Stimulated activated CD4-positive, alpha-beta T cell treated with anti-CD3 and anti-CD28 coated beads, Interleukin-15, amount 100 ng/mL, for 48 hours (primary cell): ENCODE results near the gene SH2D5.
"Not testable (repeated sequence)": the region's sequence is repeated elsewhere in the genome, so short reads cannot be mapped to it uniquely, and the experiment has no call there.

Experiments used
- DNase-seq, 2 donors: peaks; one replicate each; pipeline ENCODE4 v3.0.0-alpha.2; 2020; ENCODE audit warnings: low read depth in 2 of 2

The SH2D5 gene

GRCh38 chr1:20695515-20695914, 37.0 kb downstream of the SH2D5 start:
- no peak for DNase-seq

DNA sequence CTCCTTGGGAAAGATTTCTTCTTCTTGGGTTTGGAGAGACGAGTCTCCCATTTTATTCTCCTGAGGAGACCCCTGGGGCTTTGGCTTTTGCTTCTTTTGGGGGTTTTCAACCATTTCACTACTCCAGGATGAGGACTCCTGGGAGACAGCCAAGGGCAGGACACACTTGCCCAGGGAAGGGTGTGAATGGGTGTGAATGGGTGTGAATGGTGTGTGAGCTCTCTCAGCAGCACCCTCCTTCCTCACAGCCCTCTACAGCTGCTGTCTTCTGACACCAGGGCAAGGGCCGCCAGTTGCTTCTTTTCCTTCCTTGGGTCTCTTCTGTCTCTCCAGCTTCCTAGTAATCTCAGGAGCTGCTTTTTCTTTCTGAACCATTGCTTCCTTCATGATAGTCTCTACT, 38.9 kb downstream of the SH2D5 start:
- no peak for DNase-seq

GRCh38 chr1:20691872-20692271, 40.6 kb downstream of the SH2D5 start:
- DNase-seq, result no peak

DNA sequence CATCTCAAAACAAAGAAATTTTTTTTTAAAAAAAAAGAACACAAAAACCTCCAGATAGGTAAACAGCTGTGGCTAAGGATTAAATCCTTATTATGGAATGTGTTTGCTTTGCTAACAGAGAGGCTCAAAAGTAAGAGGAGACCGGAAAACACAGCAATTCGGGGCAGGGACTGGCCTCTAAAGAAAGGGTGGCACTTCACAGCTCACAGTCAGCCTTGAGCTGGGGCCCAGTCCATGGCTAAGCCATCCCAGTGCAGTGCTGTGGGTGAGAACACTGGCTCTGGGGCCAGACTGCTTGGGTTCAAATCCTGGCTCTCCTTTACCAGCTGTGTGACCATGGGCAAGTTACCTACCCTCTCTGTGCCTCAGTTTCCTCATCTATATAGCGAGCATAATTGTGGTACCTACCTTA, 42.9 kb downstream of the SH2D5 start:
- no peak for DNase-seq

DNA sequence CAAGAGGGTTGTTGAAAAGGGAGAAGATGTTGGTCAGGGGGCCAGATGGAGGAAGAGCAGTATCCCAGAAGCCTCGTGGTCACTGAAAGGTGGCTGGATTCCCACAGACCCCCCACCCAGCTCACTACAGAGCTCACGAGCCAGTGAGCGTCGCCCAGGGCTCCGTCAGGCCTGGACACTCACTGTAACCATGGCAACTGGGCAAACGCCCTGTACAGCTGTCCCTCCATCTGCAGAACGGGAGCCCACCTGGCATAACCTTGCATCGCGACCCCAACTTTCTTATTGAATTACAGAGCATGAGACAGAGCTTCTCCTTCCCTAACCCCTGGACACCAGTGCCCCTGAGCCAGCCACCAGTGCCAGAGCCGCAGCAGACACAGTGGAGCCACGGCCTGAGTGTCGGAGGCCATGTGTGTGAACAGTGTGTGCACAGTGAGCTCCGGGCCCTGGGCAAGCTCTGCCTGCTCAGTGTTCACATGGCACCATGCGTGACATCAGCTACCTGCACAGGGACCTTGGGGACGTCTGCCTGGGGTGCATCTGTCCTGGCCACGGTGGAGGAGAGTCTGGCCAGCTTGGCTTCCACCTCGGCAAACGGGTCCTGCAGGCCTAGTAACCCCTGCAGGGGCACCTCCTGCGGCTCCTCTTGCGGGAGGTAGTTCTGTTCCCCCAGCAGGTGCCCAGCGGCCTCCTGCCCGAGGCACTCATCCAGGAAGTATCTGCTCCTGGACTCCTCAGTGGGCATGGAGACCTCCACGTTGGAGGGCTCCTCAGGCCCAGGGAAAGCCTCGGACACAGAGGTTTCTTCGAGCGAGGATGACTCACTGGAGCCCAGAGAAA, 45.4 kb downstream of the SH2D5 start:
- no peak for DNase-seq

GRCh38 chr1:20685741-20686140, 46.8 kb downstream of the SH2D5 start:
- no peak for DNase-seq

GRCh38 chr1:20685099-20685662, 47.3 kb downstream of the SH2D5 start:
- DNase-seq, result no peak

- no peak for DNase-seq
Observed at GRCh38 chr1:20684651-20685050, 47.9 kb downstream of the SH2D5 start.

GRCh38 chr1:20684050-20684620, 48.4 kb downstream of the SH2D5 start:
- no peak for DNase-seq

DNA sequence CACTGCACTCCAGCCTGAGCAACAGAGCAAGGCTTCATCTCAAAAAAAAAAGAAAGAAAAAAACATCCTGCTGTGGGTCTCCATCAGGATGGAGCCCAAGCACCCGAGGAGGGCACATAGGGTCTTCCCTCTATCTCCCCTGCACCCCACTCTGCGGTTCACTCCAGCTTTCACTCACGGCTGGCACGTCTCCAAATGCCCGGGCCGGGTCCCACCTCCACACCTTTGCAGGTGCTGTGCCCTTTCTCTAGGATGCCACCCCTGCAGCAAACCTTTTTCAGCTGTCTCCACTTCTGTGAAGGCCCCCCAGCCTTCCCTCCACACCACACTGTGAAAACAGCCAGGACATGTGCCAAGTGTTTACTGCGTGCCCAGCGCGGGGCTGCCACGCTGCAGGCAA, 48.9 kb downstream of the SH2D5 start:
- DNase-seq, result no peak

DNA sequence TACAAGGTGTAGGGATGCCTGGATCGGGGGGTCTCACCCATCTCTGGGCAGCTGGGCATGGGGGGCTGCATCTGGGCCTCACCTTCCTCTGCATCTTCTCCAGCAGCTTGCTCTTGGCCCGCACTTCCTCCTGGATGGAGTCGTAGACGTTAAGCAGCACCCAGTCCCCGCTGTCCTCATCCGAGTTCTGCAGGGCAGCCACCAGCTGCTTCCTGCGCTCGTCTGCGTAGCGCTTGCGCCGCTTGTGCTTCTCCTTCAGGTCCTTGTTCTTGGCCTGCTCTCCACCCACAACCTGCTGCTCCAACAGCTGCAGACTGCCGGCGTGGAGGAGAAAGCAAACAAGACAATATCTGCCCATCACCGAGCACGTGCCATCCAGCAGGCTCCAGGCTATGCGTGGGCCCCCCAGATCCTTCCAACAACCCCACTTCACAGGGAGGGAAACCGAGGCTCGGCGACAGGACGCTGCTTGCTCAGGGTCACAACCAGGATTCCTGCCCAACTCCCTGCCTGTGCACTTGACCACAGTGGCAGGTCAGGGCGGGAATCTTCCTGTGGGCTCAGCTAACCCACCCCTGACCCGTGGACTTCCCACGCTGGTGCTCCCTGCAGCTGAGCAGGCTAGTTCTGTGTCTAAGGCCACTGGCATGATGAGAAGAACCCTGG, 49.8 kb downstream of the SH2D5 start:
- DNase-seq, result no peak

DNA sequence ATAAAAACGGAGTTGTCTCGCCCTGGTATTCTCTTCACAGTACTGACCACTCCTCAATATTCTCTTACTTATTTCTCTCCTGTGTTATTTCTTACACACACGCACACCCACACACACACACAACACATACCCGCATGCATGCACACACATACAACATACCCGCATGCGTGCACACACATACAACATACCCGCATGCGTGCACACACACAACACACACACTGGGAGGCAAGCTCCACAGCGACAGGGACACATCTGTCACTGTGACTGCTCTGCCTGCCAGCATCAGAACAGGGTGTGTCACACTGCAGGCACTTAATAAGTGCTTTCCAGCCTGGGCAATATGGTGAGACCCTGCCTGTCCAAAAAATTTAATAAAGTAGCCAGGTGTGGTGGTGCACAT, 50.5 kb downstream of the SH2D5 start:
- no peak for DNase-seq

- DNase-seq, result no peak
Observed at GRCh38 chr1:20680269-20680668, 52.2 kb downstream of the SH2D5 start.

DNA sequence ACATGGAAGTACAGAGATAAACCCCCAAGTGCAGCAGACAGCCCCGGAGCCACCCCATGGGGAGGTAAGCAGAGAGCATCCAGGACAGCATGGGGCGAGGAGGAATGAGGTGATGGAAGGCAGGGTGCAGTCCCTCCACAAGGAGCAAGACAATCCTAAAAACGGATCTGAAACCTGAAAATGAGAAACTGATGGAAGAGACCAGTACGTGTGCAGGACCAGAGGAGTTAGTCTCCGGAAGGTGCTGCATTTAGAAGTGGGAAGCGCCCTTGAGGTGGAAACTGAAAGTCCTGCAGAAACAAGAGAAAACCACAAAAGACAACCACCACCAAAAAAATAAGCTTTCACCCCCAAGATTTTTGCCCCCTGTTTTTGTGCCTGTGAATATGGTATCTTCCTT, 53.9 kb downstream of the SH2D5 start:
- DNase-seq, result no peak

DNA sequence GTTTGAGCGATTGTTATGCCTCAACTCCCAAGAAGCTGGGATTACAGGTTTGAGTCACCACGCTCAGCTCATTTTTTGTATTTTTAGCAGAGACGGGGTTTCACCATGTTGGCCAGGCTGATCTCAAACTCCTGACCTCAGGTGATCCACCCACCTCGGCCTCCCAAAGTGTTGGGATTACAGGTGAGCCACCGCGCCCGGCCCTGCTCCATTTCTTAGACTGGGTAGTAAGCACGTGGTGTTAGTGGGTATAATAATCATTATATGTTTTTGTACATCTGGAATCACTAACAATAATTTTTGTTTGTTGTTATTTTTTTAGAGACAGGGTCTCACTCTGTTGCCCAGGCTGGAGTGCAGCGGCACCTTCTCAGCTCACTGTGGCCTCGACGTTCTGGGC, 58.9 kb downstream of the SH2D5 start:
- not testable (repeated sequence) for DNase-seq

GRCh38 chr1:20672265-20672632, 60.3 kb downstream of the SH2D5 start:
- no peak for DNase-seq

GRCh38 chr1:20670936-20671335, 61.6 kb downstream of the SH2D5 start:
- no peak for DNase-seq
